DMS79 treated with DMSO at 0.1 percent for 48 hours (cell line): ENCODE measurements around the gene COX5A.
"Not testable (repeated sequence)": the region's sequence is repeated elsewhere in the genome, so short reads cannot be mapped to it uniquely, and the experiment has no call there.

ENCODE experiments used
- DNase-seq: peaks from one replicate; lab custom pipeline; 2025; lab: John Stamatoyannopoulos, UW

Gene COX5A

DNA sequence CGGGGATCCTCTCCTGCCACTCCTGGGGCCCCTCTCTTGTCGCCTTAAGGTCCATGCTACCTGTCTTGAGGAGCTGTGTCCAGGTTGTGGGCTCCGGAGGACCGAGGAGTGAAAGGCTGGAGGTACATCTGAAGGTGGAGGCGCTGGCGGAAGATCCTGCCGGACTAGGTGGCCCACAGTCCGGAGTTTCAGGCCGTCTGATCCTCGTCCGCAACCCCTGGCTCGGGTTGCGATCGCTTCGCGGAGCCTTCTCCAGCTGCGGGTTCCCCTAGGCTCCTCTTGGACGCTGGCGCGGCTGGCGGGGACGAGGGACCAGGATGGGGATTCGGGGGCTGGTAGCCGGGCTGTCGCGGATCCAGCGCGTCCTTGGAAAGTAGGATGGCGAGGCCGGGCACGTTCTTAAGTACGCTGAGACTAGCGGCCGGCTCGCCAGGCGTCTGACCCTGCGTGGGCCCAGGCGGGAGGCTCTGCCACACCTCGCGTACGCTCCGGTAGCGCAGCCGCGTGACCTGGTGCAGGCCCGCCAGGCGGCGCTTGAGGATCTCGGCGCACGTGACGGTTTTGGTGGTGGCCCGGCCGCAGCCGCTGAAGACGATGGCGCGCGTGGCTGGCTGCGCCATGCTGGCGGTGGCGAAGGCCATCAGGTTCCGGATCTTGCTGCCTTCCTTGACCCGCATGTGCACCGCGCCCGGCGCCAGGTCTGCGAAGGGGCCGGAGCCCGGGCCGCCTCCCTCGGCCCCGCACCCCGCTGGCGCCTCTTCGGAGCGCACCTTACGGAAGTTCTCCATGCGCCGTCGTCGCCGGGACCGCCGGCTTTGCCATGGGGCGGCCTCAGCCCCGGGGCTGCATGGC, 18.1 kb upstream of the COX5A start:
- peak; percentile 13 for DNase-seq

DNA sequence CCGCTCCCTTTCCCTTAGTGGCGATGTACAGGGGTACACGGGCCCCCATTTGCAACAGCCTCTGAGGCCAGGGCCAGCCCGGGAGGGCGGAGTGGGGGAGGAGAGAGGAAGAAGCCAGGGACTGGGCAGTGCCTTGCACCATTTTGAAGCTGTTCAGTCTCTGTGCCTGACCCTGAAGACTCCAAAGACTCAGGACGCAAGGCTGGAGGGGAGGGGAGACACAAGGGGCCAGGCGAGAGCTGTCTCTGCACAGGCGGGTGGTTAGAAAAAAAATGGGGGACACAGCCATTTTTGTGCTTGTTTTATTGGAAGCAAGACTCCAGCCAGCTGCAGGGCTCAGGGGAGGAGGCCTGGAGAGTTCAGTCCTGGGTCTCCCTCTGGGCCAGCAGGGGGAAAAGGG, 17.1 kb upstream of the COX5A start:
- DNase-seq = no peak

DNA sequence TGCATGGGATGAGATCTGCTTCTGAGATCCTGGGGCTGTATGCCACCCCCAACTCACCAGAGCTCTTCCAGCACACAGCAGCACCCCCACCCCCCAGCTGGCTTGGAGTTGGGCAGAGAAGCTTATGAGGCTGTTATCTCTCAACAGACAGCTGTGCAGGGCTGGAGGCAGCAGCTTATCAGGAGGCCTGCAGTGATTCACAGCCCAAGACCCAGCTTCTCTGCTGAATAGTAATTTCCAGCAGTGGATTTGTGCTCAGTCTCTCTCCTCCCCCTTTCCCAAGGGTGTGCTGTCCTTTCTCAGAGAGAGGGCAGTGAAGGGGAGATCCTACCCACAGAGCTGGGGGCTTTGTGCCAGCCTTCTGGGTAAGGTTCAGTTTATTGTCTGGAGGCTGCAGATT, 16.6 kb upstream of the COX5A start:
- DNase-seq = no peak

DNA sequence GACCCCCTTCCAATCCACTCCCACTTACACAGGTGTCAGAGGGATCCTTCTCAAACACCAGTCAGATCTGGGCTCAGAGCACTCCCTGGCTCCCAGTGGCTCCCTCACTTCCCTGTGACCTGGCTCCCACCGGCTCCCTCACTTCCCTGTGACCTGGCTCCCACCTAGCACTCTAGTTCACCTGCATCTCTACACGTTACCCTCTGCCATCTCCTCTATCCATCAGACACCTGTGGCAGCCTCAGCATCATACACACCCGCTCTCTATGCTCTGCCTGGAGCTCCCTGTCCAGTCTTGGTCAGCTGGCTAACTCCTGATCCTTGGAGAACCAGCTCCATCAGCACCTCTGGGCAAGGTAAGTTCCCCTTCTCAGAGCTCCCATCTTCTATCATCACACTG, 13.1 kb upstream of the COX5A start:
- DNase-seq = no peak

GRCh38 chr15:74950078-74950908, 12.4 kb upstream of the COX5A start:
- DNase-seq = peak; percentile 18

GRCh38 chr15:74937272-74937589, 642 bp downstream of the COX5A start:
- DNase-seq = no peak

GRCh38 chr15:74935193-74935592, 2.7 kb downstream of the COX5A start:
- DNase-seq = not testable (repeated sequence)

DNA sequence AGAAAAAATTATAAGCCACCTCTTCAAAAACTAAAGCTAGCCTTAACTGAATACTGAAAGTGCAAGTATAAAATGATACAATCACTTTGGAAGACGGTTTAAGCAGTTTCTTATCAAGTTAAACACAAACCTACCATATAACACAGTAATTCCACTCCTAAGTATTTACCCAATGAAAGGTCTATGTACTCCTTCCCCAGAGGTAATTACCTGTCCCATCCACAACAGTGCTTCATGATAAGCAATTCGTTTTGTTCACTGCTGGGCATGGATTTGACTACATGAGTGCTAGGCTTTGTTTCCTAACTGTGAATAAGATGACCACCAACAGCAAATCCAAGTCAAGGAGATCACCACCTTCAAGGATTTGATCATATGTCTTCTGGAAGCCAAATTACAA, 4.3 kb downstream of the COX5A start:
- no peak for DNase-seq

- DNase-seq = no peak
These were observed 9.1 kb downstream of the COX5A start for GRCh38 chr15:74928771-74929198.

- DNase-seq = no peak
These were observed 13.3 kb downstream of the COX5A start for GRCh38 chr15:74924525-74924924.

- DNase-seq = no peak
These were observed 17.4 kb downstream of the COX5A start for GRCh38 chr15:74920456-74920855.

DNA sequence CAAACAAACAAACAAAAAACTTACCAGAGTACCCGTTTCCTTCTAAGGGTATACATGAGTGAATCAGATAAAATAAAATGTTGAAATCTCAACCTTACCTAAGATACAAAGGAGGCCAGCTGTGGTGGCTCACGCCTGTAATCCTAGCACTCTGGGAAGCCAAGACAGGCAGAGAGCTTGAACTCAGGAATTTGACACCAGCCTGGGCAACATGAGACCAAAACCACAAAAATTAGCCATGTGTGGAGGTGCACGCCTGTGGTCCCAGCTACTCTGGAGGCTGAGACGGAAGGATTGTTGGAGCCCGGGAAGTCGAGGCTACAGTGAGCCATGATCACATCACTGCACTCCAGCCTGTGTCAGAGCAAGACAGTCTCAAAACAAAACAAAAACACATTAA, 20.2 kb downstream of the COX5A start:
- DNase-seq = no peak

DNA sequence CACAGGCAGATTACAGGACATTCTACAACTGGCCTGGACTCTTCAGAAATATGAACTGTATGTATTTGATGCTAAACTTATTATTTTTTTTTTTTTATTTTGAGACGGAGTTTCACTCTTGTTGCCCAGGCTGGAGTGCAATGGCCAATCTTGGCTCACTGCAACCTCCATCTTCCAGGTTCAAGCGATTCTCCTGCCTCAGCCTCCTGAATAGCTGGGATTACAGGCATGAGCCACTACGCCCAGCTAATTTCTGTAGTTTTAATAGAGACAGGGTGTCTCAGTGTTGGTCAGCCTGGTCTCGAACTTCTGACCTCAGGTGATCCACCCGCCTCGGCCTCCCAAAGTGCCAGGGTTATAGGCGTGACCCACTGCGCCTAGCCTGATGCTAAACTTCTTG, 24.1 kb downstream of the COX5A start:
- not testable (repeated sequence) for DNase-seq

DNA sequence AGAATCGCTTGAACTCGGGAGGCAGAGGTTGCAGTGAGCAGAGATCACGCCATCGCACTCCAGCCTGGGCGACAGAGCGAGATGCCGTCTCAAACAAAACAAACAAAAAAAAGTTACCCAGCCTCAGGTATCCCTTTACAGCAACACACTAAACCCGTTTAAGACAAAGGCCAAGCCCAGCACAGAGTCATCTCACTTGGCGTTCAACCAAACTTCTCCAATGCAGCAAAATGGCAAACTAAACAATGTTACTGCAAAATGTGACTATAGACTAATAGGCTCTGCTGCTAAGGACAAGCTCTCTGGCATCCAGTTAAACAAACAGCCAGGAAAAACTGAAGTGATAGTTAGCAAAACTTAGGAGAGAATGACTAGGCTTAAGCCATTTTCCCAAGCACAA, 24.8 kb downstream of the COX5A start:
- no peak for DNase-seq

- no peak for DNase-seq
These were observed 29.2 kb downstream of the COX5A start for GRCh38 chr15:74908635-74909034.

- no peak for DNase-seq
These were observed 30.6 kb downstream of the COX5A start for GRCh38 chr15:74907163-74907870.

- peak; percentile 50 for DNase-seq
These were observed 31.3 kb downstream of the COX5A start, which contains the start of gene FAM219B for GRCh38 chr15:74906450-74907162. Gene FAM219B (minus strand): TSS chr15:74906851. CDS start chr15:74906800, 51 bp downstream.

GRCh38 chr15:74906067-74906449, 31.8 kb downstream of the COX5A start:
- DNase-seq = no peak

DNA sequence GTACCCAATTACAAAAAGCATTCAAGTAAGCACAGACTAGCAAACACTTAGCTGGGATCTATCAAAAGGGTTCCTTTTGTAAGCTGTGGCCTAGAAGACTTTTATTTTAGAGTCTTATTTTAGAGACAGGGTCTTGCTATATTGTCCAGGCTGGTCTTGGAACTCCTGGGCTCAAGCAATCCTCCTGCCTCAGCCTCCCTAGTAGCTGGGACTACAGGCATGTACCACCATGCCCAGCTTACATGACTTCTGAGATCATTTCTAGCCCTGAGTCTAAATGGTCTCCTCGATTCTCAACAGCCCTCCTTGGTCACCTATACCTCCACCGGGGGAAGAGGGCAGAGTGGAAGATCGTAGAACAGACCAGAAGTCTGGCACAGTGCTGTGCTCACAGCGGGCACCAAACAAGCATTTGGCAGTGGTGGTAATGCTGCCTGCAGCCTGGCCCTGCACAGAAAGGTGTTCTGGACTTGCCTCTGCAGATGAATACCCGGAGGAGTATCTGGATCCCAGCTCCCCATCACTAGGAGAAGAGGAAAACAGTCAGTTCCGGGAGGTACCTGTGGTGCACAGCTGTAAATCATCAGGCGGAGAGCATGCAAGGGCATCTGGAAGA, 33.6 kb downstream of the COX5A start:
- DNase-seq = no peak

DNA sequence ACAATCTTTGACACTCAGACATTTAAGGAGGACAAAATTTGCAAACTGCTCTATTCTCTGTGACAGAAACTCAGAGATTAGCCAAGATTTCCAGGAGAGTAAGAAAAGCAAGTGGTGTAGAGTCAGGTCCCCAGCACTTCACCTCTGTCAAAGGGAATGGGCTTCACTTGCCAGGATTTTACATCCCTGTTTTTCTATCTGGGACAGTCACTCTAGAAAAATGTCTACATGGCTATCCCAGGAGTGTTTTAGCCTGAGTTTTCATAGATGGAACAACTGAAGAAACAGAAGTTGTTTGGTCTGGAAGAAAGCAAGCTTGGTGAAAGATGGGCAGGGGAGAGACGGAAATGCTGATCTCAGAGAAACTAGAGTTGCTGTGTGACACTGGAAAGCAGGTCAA, 34.2 kb downstream of the COX5A start:
- no peak for DNase-seq

DNA sequence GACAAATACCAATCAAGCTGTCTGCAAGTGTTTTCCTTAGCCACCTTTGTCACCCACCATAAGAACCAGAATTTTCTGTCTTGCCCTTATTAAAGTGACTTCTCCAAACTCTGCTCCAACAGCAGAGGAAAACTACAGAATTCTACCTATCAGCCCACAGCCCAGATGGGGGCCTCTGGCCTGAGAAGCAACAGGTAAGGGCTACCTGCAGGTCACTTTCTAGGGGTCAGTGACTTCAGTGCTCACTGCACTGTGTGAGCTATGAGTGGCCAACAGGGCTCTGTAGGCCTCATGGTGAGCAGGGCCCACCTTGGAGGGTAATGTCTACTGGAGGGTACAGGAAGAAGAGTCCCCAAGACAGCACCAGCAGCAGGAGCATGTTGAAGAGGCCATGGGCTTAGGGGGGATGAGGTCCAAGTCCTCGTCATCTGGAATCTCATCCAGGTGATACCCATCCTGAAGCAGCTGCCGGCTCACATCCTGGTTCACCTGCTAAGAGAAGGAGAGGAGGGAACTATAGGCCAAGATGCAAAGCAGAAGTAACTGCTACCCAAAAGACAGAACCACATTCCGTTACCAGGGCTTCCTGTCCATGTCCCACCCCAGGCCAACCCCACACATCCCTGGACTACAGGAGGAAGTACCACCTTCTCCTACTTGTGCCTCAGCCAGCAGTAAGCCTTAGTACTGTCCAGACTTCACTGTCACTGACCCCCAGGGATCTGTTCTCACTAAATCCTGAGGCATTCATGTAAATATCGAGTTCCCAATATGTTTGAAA, 35.4 kb downstream of the COX5A start:
- DNase-seq = no peak
